Measurements from ENCODE around the gene GRHL1.

DNA sequence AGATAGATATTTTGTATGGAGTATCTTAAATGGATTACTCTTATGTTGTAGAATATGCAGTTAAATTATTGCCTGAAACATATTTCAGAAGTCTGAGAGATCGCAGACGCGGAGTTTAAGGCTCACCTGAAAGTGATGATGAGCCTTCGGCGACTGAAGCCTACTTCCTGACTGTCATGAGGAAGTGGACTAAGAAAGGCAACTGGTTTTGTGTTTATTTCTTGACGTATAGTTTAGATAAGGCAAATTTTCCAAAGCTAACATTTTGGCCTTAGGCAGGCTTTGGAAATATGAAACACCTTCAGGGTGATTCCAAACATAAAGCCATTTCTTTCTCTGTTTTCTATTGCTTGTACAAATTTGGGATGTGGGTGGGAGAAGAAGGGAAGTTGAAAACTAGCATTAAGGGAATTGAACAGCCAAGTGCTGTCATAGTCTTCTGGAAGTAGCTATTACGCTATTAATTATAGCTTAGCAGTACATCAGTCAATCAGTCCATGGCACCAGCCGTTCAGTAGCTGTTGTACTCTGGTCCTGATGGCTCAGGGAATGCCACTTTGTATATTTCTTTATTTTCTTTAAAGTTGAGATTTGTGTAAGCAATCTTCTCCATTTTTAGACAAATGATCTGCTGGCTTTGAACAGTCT, 1.5 kb downstream of the GRHL1 start:
- TF ChIP-seq POLR2A (IDR thresholded peaks at IDR 0.05; ENCODE audit: low read length) (no peak), GATA1 (IDR thresholded peaks at IDR 0.05; ENCODE audit: low read depth, low read length) (no peak)
